Posterior cingulate gyrus (tissue), 11 donors: ENCODE data around the gene LIPK.
A peak's percentile ranks its signal among the peaks of the same experiment; 100 is the strongest.
"Not testable (repeated sequence)": the region's sequence is repeated elsewhere in the genome, so short reads cannot be mapped to it uniquely, and the experiment has no call there.

ENCODE experiments used
- DNase-seq, 10 donors: peaks; one replicate each; pipeline versions ENCODE4 v3.0.0 to v3.0.0-alpha.2; 2020 to 2021; ENCODE audit warnings: mixed read lengths in 3 of 10
- intact Hi-C: fragments of 100-400 bp; cut with DNase I; formaldehyde crosslinking; loops from one replicate; pipeline ENCODE4 v1.15.1; 2023

LIPK gene

GRCh38 chr10:88705958-88706357 is at the start of gene LIPK:
Gene LIPK, plus strand, starts transcription at chr10:88706249. Its CDS starts 18,295 bp downstream, at chr10:88724544.
- no peak for DNase-seq
- intact Hi-C loops: no loop called here

GRCh38 chr10:88657901-88658300 is 48.1 kb upstream of the LIPK start:
- DNase-seq: no peak
- intact Hi-C loops: no loop called here

GRCh38 chr10:88659725-88660597 is 46.1 kb upstream of the LIPK start:
- intact Hi-C loops: no loop called here
- DNase-seq: no peak

GRCh38 chr10:88660598-88660884 is 45.5 kb upstream of the LIPK start:
- intact Hi-C loops: no loop called here
- no peak for DNase-seq

- no peak for DNase-seq
Measured at GRCh38 chr10:88661018-88661417, 45.0 kb upstream of the LIPK start.

GRCh38 chr10:88661577-88661976 is 44.5 kb upstream of the LIPK start:
- DNase-seq: no peak
- intact Hi-C loops: no loop called here

More at GRCh38 chr10:88661018-88661417, 45.0 kb upstream of the LIPK start:
- intact Hi-C loops: no loop called here

GRCh38 chr10:88663153-88663552 is 42.9 kb upstream of the LIPK start:
- intact Hi-C loops: not testable (repeated sequence)

GRCh38 chr10:88664142-88664541 is 41.9 kb upstream of the LIPK start, which contains the start of gene LIPF:
Gene LIPF, plus strand, starts transcription at chr10:88664442. Its CDS starts 2,856 bp downstream, at chr10:88667298.
- no peak for DNase-seq
- intact Hi-C loops: no loop called here

More at GRCh38 chr10:88663153-88663552, 42.9 kb upstream of the LIPK start:
- DNase-seq: not testable (repeated sequence)

- no peak for DNase-seq
- intact Hi-C loops: no loop called here
Measured at GRCh38 chr10:88668465-88668864, 37.6 kb upstream of the LIPK start.

- intact Hi-C loops: no loop called here
- no peak for DNase-seq
Measured at GRCh38 chr10:88670497-88670896, 35.6 kb upstream of the LIPK start.

- intact Hi-C loops: no loop called here
- no peak for DNase-seq
Measured at GRCh38 chr10:88672041-88672440, 34.0 kb upstream of the LIPK start.

GRCh38 chr10:88676283-88677060 is 29.6 kb upstream of the LIPK start:
- intact Hi-C loops: no loop called here

GRCh38 chr10:88680958-88681357 is 25.1 kb upstream of the LIPK start:
- intact Hi-C loops: no loop called here
- DNase-seq: no peak

More at GRCh38 chr10:88676283-88677060, 29.6 kb upstream of the LIPK start:
- DNase-seq: no peak

- no peak for DNase-seq
- intact Hi-C loops: no loop called here
Measured at GRCh38 chr10:88682491-88682890, 23.6 kb upstream of the LIPK start.

- intact Hi-C loops: no loop called here
- DNase-seq: no peak
Measured at GRCh38 chr10:88687853-88688467, 18.1 kb upstream of the LIPK start.

GRCh38 chr10:88689366-88689765 is 16.7 kb upstream of the LIPK start:
- intact Hi-C loops: no loop called here
- peak in 1 of 10 donors; percentile 24 for DNase-seq

GRCh38 chr10:88693392-88694020 is 12.5 kb upstream of the LIPK start:
- intact Hi-C loops: no loop called here
- no peak for DNase-seq

GRCh38 chr10:88702848-88703597 is 3.0 kb upstream of the LIPK start:
- no peak for DNase-seq
- intact Hi-C loops: no loop called here

GRCh38 chr10:88707429-88708155 is 1.5 kb downstream of the LIPK start:
- intact Hi-C loops: no loop called here
- no peak for DNase-seq
